NT2/D1 (cell line): ENCODE measurements around the gene AMBP.

Source experiments
- SUZ12 ChIP-seq: IDR thresholded peaks from 2 replicates; pipeline ENCODE4 v1.6.1; 2011; ENCODE audit not compliant: insufficient read length, insufficient read depth; ENCODE audit errors: extremely low read depth
- ZNF274 ChIP-seq: IDR thresholded peaks from 2 replicates; pipeline ENCODE4 v1.6.1; 2011; ENCODE audit warnings: mild to moderate bottlenecking, low read depth, low read length

DNA sequence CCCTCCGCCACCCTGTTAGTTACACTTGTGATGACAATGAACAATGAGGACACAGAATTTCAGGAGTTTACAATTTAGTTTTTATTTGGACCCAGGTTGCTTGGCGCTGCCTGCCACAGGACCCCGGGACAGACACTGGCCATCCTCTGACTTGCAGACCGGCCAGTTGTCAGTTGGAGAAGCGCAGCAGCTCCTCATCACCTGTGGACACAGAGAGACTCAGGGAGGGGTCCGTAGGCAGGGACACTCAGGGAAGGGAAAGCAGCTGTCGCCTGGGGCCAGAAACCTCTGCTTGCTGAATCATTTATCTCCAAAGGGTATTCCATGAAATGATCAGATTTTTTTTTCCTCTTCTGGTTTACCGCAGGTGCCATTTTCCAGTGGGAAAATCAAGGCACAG lies 18.0 kb downstream of the AMBP start:
- no peak for TF ChIP-seq ZNF274
- TF ChIP-seq SUZ12: no peak
